NCI-H460 (cell line): ENCODE results near the gene RPL29. TPM values are rescaled to one million over a fixed set of nuclear protein-coding genes. Genes with fewer than 3 reads are reported as not detected.

ENCODE experiments used
- DNase-seq: peaks from one replicate; pipeline ENCODE4 v3.0.0-alpha.2; 2016; ENCODE audit warnings: low read depth; ENCODE audit errors: extremely low read depth
- total RNA-seq: library from RNA; depleted of rRNA; stranded (reverse); fragments of >200 nt; shearing (Covaris generic); gene quantifications from 2 replicates; pipeline ENCODE4 v1.2.3, GENCODE V29; 2014

The RPL29 gene
- total RNA-seq, 1 experiment from 2014 or later: 1,701 TPM

- no peak for DNase-seq
Observed at GRCh38 chr3:52028572-52028971, 32.9 kb upstream of the RPL29 start.

GRCh38 chr3:52026041-52026440, 30.3 kb upstream of the RPL29 start:
- no peak for DNase-seq

- DNase-seq: no peak
Observed at GRCh38 chr3:52025453-52025852, 29.8 kb upstream of the RPL29 start.

GRCh38 chr3:52024765-52025452, 29.2 kb upstream of the RPL29 start:
- DNase-seq: no peak

GRCh38 chr3:52023860-52024764, 28.4 kb upstream of the RPL29 start:
- no peak for DNase-seq

- no peak for DNase-seq
Observed at GRCh38 chr3:52023101-52023770, 27.5 kb upstream of the RPL29 start.

- no peak for DNase-seq
Observed at GRCh38 chr3:52022323-52023100, 26.8 kb upstream of the RPL29 start.

- no peak for DNase-seq
Observed at GRCh38 chr3:52021489-52022268, 26.0 kb upstream of the RPL29 start.

GRCh38 chr3:52020796-52021195, 25.1 kb upstream of the RPL29 start:
- no peak for DNase-seq

GRCh38 chr3:52019352-52020080, 23.8 kb upstream of the RPL29 start:
- DNase-seq: no peak

- no peak for DNase-seq
Observed at GRCh38 chr3:52018319-52019000, 22.8 kb upstream of the RPL29 start.

GRCh38 chr3:52017586-52017985, 21.9 kb upstream of the RPL29 start:
- no peak for DNase-seq

GRCh38 chr3:52015438-52016228, 19.9 kb upstream of the RPL29 start:
- DNase-seq: no peak

GRCh38 chr3:52014613-52015012, 18.9 kb upstream of the RPL29 start:
- no peak for DNase-seq

GRCh38 chr3:52013802-52014598, 18.3 kb upstream of the RPL29 start:
- DNase-seq: no peak

GRCh38 chr3:52012699-52013098, 17.0 kb upstream of the RPL29 start:
- no peak for DNase-seq

- DNase-seq: no peak
Observed at GRCh38 chr3:52010431-52010830, 14.7 kb upstream of the RPL29 start.
